Immature natural killer cell (primary cell): ENCODE data around the gene NFIA. TPM values are rescaled to one million over a fixed set of nuclear protein-coding genes. Genes with fewer than 3 reads are reported as not detected.

ENCODE experiments used
- DNase-seq, 3 donors: peaks; one replicate each; pipeline ENCODE4 v3.0.0; 2022; ENCODE audit warnings: mixed read lengths in 1 of 3
- H3K27ac Mint-ChIP-seq, 6 donors: one replicate each; pipeline ENCODE4 v1.8.0; 2020; ENCODE audit warnings: mixed read lengths in 6 of 6, mild to moderate bottlenecking in 5 of 6, inconsistent platforms in 4 of 6, moderate library complexity in 3 of 6
- H3K27me3 Mint-ChIP-seq, 3 donors: one replicate each; pipeline ENCODE4 v1.8.0; 2020 to 2021; ENCODE audit warnings: low read depth in 3 of 3, mild to moderate bottlenecking in 3 of 3, mixed read lengths in 3 of 3, moderate library complexity in 3 of 3, inconsistent platforms in 1 of 3
- H3K36me3 Mint-ChIP-seq, 3 donors: one replicate each; pipeline ENCODE4 v1.8.0; 2020; ENCODE audit warnings: mixed read lengths in 3 of 3, inconsistent platforms in 2 of 3, mild to moderate bottlenecking in 2 of 3
- H3K4me1 Mint-ChIP-seq, 2 donors: one replicate each; pipeline ENCODE4 v1.8.0; 2020; ENCODE audit warnings: inconsistent platforms in 2 of 2, mild to moderate bottlenecking in 2 of 2, mixed read lengths in 2 of 2, moderate library complexity in 1 of 2
- H3K4me3 Mint-ChIP-seq, 5 donors: one replicate each; pipeline ENCODE4 v1.8.0; 2020; ENCODE audit warnings: mild to moderate bottlenecking in 5 of 5, mixed read lengths in 5 of 5, inconsistent platforms in 3 of 5, moderate library complexity in 3 of 5
- H3K9me3 Mint-ChIP-seq, 6 donors: one replicate each; pipeline ENCODE4 v1.8.0; 2020; ENCODE audit warnings: mild to moderate bottlenecking in 6 of 6, mixed read lengths in 6 of 6, inconsistent platforms in 4 of 6, moderate library complexity in 3 of 6
- polyA plus RNA-seq, 3 donors: library from polyadenylated mRNA; unstranded; fragments of 300-500 nt; fragmentation: Illumina TruSeq; gene quantifications; one replicate each; pipeline ENCODE4 v1.2.3, GENCODE V29; 2021

NFIA gene
- polyA plus RNA-seq, 3 donors from 2014 or later = 1.7 to 11.5 (median 3.9) TPM

DNA sequence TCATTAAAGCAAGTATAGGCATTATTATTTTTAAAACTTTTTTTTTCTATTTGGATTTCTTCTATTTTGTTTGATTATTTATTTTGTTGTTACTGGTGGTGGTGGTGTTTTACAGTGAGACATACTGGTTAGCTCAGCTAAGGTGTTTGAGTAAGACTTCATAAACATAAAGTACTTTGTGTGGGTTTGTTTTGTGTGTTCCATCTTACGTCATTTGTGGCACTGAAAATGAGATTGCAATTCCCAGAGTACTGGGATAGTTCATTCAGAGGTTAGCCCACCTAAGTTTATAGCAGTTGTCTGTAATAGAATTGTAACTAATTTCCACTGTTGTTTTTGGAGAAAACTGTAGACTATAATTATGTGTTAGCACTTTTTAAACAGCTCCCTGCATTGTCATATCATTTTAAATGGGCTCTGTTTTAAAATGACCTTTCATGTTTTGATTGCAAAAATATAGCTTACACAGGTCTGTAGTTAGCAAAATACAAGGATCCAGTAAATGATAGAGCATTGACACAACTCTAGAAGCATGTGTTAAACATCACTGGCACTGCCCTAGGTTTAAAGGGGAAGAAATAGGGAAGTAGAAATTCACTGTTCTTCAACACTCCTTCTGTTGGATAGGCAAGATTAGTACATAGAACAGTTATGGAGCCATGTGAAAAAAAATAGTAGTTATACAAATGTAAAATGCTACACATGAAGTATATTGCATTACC, 171.7 kb downstream of the NFIA start:
- Mint-ChIP-seq H3K27ac (peak overlapping the region in 1 of 6 donors; percentile 64), H3K9me3 (no peaks in the 10 kb centered on the region), H3K4me3 (peak overlapping the region; percentile 62 to 90 (median 84)), H3K27me3 (peaks cover 5 to 17% (median 8%) of the 10 kb centered on the region in 3 donors), H3K36me3 (no peaks in the 10 kb centered on the region), H3K4me1 (peaks cover 35 to 39% of the 10 kb centered on the region in 2 donors)
- DNase-seq = no peak

DNA sequence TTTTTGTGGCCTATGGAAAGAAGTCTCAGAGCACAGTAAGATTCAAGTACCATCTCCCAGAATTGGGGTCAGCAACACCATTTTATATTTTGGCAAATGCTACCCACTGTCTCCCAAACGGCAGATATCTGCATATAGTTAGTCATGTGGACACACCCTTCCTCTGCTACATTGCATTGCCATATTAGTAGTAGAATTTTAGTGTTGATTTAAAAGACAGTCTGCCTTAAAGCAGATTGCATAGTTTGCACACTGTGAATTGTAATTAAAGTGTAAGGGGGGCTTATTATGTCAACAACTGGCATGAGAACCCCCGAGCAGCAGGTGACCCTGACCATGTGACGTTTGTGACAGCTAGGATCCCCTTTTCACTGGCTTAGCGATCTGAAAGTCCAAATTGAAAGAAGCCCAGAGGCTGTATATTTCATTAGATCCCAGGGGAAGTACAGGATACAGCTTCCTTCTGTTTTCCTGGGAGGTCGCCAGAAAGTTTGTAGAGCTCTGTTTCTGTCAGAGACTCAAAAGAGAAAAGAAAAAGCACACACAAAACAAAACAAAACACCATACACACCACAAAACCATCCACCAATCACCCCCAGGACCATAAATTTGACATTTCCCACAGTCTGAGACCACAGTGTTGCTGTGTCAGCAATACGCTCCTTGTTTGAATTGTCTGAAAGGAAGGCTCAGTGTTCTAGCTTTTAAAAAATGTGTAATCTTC, 172.4 kb downstream of the NFIA start:
- H3K9me3 Mint-ChIP-seq = no peaks in the 10 kb centered on the region
- peaks cover 5 to 20% (median 8%) of the 10 kb centered on the region in 3 donors for H3K27me3 Mint-ChIP-seq
- peak overlapping the region in 4 of 6 donors; percentile 18 to 81 (median 69) for H3K27ac Mint-ChIP-seq
- H3K4me1 Mint-ChIP-seq = peaks cover 35 to 39% of the 10 kb centered on the region in 2 donors
- DNase-seq = peak; percentile 7 to 41 (median 37)
- no peaks in the 10 kb centered on the region for H3K36me3 Mint-ChIP-seq
- peak overlapping the region; percentile 62 to 90 (median 84) for H3K4me3 Mint-ChIP-seq

DNA sequence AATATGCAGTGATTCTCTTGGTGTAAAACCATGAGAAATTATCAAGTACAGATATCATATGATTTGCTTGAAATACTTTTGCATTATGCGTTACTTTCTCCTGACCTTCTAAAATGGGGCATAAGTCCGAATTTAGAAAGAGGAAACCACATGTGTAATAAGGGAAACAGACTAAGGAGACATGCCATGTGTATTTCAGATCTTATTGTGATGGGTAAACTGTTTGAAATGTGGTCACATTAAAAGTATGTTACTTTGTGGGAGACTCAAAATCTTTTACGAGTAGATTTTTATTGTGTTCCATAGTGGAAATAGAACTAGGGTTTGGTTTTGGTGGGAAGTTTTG, 173.0 kb downstream of the NFIA start:
- H3K27ac Mint-ChIP-seq = peak overlapping the region in 3 of 6 donors; percentile 18 to 81 (median 43)
- no peaks in the 10 kb centered on the region for H3K9me3 Mint-ChIP-seq
- peaks cover 35 to 39% of the 10 kb centered on the region in 2 donors for H3K4me1 Mint-ChIP-seq
- H3K36me3 Mint-ChIP-seq = no peaks in the 10 kb centered on the region
- H3K27me3 Mint-ChIP-seq = peaks cover 5 to 20% (median 8%) of the 10 kb centered on the region in 3 donors
- DNase-seq = peak in 2 of 3 donors; percentile 3 to 27
- H3K4me3 Mint-ChIP-seq = peak overlapping the region; percentile 62 to 90 (median 84)

DNA sequence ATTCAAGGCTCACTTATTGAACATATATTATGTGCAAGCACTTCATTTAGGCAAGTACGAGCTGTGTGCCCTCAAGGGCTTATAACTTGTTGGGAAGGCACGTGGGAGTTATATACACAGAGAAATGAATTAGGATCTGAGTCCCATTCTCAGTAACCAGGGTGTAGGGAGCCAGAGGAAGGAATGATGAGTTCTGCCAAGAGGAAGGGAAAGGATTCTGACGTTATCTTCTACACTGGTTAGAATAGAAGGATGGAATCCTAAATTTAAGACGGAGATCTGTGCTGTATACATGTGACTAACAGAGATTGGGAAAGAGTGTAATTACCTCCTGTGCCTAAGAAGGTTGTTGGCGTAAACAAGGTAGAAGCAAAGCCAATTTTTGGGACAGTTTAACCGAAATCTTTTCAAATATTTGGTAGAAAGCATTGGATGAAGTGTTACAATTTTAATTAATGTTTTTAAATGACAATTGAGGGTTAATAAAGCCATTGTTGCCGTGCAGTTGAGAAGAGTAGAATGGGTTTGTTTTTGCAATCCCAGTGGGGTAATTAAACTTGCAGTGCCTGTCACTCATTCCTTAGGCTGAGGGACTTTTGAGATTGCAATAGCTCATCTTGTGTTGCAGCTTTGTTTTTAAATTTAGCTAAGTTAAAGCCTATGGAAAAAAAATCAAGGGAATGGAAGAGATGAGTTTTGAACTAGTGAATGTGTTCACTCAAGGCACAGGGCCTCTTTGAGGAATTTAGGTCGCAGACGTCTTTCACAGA, 177.2 kb downstream of the NFIA start:
- H3K27me3 Mint-ChIP-seq = peaks cover 4 to 17% (median 5%) of the 10 kb centered on the region in 3 donors

GRCh38 chr1:61260171-61260570, 177.8 kb downstream of the NFIA start:
- DNase-seq = no peak
- Mint-ChIP-seq H3K36me3 (no peaks in the 10 kb centered on the region), H3K27ac (no peak overlapping the region), H3K4me3 (no peak overlapping the region), H3K27me3 (peaks cover 0 to 15% (median 4%) of the 10 kb centered on the region in 3 donors), H3K9me3 (no peaks in the 10 kb centered on the region), H3K4me1 (peaks cover 12 to 15% of the 10 kb centered on the region in 2 donors)

More for the DNA sequence above, 177.2 kb downstream of the NFIA start:
- no peak overlapping the region for H3K27ac Mint-ChIP-seq
- no peak overlapping the region for H3K4me3 Mint-ChIP-seq
- no peaks in the 10 kb centered on the region for H3K36me3 Mint-ChIP-seq
- peaks cover 18 to 21% of the 10 kb centered on the region in 2 donors for H3K4me1 Mint-ChIP-seq
- DNase-seq = no peak
- no peaks in the 10 kb centered on the region for H3K9me3 Mint-ChIP-seq

- Mint-ChIP-seq H3K36me3 (no peaks in the 10 kb centered on the region), H3K27me3 (peaks cover 0 to 10% (median 1%) of the 10 kb centered on the region in 3 donors), H3K4me3 (no peak overlapping the region), H3K9me3 (no peaks in the 10 kb centered on the region), H3K27ac (no peak overlapping the region), H3K4me1 (peaks cover 0 to 2% of the 10 kb centered on the region in 2 donors)
- no peak for DNase-seq
Measured at GRCh38 chr1:61261595-61261994, 179.2 kb downstream of the NFIA start.

DNA sequence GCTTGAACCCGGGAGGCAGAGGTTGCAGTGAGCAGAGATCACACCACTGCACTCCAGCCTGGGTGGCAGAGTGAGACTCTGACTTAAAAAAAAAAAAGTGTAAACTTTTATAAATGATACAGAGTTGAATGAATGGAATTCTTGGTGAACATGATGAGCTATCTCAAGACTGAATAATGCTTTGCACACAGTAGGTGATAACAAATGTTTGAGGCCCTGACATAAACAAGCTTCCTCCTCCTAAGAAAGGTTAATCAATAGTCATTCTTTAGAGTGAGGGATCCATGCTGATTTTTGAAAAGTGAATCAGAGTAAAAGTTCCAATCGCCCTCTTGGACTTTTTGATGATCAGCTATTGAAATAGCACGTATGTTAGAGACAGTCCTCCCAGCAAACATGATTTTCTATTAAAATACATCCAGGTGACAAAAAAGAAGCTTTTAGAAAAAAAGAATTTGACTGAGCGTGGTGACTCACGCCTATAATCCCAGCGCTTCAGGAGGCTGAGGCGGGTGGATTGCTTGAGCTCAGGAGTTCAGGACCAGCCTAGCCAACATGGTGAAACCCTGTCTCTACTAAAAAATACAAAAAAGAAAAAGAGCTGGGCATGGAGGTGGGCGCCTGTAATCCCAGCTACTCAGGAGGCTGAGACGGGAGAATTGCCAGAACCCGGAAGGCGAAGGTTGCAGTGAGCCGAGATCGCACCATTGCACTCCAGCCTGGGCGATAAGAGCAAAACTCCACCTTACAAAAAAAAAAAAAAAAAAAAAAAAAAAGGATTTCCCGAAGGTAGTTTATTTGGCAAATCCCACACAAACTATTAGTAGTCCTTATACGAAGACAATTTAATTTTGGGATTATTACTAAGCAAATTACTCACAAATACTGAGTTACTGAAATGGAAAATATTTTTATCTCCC, 181.8 kb downstream of the NFIA start:
- Mint-ChIP-seq H3K4me1 (no peaks in the 10 kb centered on the region), H3K9me3 (no peaks in the 10 kb centered on the region), H3K4me3 (no peak overlapping the region), H3K27ac (no peak overlapping the region), H3K27me3 (peaks cover 0 to 4% (median 0%) of the 10 kb centered on the region in 3 donors), H3K36me3 (no peaks in the 10 kb centered on the region)
- DNase-seq = no peak

DNA sequence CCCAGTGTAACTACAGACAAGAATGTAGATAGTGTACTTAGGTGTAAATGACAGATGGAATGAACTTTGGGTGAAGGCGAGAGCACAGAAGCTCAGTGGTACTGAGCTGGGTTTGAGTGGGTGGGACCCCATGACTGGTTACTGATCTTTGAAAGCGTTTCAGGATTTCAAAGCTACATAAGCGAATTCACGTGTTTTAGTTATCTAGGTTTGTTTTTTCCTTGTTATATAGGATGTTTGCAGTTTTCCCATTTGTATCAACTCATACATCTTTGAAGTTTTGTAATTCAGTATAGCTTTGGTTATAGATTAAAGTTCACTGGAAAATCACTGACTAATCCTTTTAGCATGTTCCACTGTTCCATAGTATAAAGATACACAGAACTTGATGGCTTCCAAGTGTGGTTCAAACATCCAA, 182.5 kb downstream of the NFIA start:
- Mint-ChIP-seq H3K27ac (no peak overlapping the region), H3K4me1 (no peaks in the 10 kb centered on the region), H3K4me3 (no peak overlapping the region), H3K27me3 (peaks cover 0 to 2% (median 0%) of the 10 kb centered on the region in 3 donors), H3K36me3 (no peaks in the 10 kb centered on the region), H3K9me3 (no peaks in the 10 kb centered on the region)
- DNase-seq = no peak

- Mint-ChIP-seq H3K36me3 (no peaks in the 10 kb centered on the region), H3K4me1 (no peaks in the 10 kb centered on the region), H3K27ac (no peak overlapping the region), H3K9me3 (peaks cover 0 to 2% (median 0%) of the 10 kb centered on the region in 6 donors), H3K27me3 (peaks cover 0 to 2% (median 0%) of the 10 kb centered on the region in 3 donors), H3K4me3 (no peak overlapping the region)
- DNase-seq = no peak
Measured at GRCh38 chr1:61265665-61266064, 183.3 kb downstream of the NFIA start.

- Mint-ChIP-seq H3K36me3 (no peaks in the 10 kb centered on the region), H3K27me3 (peaks cover 0 to 2% (median 0%) of the 10 kb centered on the region in 3 donors), H3K27ac (no peak overlapping the region), H3K9me3 (peaks cover 0 to 2% (median 0%) of the 10 kb centered on the region in 6 donors), H3K4me1 (no peaks in the 10 kb centered on the region), H3K4me3 (no peak overlapping the region)
- no peak for DNase-seq
Measured at GRCh38 chr1:61266738-61267137, 184.4 kb downstream of the NFIA start.

DNA sequence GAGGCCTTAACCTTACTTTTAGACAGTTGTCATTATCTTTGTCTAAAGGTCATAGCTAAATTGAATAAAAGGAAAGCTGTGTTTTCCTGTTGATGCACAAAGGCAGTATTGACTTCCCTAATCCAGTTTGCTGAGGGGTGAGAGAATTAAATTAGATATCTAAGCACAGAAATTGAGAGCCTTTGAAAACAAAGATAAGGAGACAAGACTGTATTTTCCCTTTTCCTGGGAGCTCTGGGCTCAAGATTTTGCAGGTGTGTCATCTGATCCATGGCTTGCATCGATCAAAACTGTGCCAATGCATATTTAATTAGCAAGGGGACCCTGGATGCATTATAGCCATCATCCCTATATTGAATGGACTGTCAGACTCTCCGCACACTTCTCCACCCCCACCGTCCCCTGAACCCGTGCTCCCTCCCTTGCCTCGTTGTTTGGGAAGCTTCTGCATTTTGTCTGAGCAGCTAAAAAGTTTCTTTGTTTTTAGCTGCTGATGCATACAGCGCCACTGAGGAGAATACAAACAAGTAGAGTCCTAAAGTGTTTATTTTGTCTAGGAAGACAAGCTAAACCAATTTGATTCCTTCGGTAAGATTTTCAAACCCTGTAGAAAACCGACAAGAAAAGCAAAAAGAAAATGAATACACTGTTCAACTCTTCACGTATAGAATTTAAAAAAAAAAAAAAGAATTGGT, 186.3 kb downstream of the NFIA start:
- H3K36me3 Mint-ChIP-seq = no peaks in the 10 kb centered on the region
- H3K27ac Mint-ChIP-seq = no peak overlapping the region
- no peak overlapping the region for H3K4me3 Mint-ChIP-seq
- no peaks in the 10 kb centered on the region for H3K4me1 Mint-ChIP-seq
- DNase-seq = no peak
- H3K9me3 Mint-ChIP-seq = peaks cover 0 to 2% (median 0%) of the 10 kb centered on the region in 6 donors
- H3K27me3 Mint-ChIP-seq = peaks cover 0 to 2% (median 0%) of the 10 kb centered on the region in 3 donors

DNA sequence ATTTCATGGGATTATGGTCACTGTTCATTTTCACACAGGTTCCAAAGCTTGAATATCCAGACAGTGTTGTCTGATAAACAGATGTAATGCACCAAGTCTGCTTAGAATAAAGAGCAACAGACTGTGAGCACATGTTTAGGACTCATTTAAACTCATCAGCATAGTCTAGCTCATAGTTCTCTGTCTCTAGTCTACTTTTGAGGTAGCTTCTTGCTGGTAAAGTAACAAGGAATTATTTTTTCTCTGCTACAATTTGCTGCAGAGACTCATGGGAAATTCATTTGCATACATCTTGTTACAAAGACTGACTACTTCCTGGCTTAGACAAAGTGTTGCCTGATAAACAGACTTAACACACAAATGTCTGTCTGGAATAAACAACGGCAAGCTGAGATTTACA, 187.2 kb downstream of the NFIA start:
- peaks cover 0 to 2% (median 0%) of the 10 kb centered on the region in 6 donors for H3K9me3 Mint-ChIP-seq
- H3K4me3 Mint-ChIP-seq = no peak overlapping the region
- H3K36me3 Mint-ChIP-seq = no peaks in the 10 kb centered on the region
- no peak for DNase-seq
- H3K27ac Mint-ChIP-seq = no peak overlapping the region
- H3K27me3 Mint-ChIP-seq = peaks cover 0 to 2% (median 0%) of the 10 kb centered on the region in 3 donors
- no peaks in the 10 kb centered on the region for H3K4me1 Mint-ChIP-seq
